HG03159 (cell line): ENCODE results near the gene PHTF2.

Experiments
- ATAC-seq: cut with Tn5 transposase; IDR thresholded peaks from one replicate; pipeline ENCODE4 v1.9.1; 2021; ENCODE audit warnings: mild to moderate bottlenecking, moderate library complexity; ENCODE audit not compliant: unreplicated experiment

Gene PHTF2

GRCh38 chr7:77918676-77919075, 120.1 kb downstream of the PHTF2 start:
- no peak for ATAC-seq

GRCh38 chr7:77923419-77923818, 124.8 kb downstream of the PHTF2 start:
- ATAC-seq = no peak

DNA sequence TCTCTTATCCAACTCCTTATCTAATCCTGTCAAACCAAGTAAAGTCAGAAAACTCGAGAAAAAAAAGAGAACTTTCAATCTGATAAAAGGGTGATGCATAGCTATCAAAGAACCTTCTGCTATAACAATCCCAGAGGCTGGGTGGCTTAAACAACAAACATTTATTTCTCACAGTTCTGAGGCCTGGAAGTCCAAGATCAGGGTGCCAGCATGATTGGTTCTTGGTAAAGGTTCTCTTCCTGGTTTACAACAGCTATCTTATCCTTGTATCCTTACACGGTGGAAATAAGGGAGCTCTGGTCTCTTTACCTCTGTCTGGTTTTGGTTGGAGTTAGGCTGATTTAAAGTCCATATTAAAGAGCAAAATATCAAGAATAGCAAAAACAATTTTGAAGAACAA, 131.9 kb downstream of the PHTF2 start:
- no peak for ATAC-seq

- no peak for ATAC-seq
Observed at GRCh38 chr7:77931841-77932240, 133.3 kb downstream of the PHTF2 start.

DNA sequence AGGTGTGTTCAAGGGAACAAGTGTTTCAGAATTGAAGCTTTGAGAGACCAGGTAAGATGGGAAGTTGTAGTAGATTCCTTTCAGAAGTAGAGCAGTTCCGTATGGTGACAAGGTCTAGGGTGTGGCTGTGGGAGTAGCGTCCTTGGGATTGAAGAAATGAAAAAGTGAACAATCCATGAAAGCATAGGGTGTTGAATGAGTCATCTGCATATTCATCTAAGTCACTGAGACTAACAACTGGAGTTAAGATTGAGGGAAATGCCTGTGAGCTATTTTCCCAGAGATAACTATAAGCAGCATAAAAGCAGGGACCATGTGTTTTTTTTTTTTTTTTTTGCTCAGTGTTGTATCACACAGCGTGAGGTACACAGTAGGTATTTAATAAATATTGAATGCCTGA, 134.8 kb downstream of the PHTF2 start:
- no peak for ATAC-seq

DNA sequence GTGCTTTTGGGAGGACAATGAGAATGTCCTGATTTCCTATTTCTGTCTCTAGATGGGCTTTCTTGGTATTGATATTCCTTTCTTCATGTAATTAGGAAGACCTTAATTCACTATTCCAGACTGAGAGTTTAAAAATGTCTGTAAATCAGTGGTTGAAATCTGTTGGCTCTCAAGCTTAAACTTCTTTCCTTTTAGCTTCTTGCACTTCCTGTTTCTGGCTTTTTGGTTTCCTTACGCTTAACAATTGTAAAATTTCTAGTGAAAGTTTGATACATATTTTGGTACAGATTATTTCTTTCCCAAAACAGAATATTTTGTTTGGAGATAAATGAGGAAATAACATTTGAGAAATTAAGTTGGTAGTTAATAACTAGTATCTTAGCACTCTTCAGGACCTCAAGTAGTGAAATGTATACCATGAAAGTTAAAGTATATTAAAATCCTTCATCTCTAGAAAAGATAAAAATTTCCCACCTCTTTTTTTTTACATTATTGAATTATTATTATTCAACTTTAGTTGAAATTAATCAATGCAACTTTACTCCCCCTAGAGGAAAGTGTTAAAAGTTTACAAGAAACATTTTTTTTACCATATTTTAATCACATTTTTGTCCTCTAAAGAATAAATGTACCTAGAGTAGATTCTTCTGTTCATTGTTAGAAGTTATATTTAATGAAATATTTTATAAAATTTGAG, 137.2 kb downstream of the PHTF2 start:
- ATAC-seq = no peak

DNA sequence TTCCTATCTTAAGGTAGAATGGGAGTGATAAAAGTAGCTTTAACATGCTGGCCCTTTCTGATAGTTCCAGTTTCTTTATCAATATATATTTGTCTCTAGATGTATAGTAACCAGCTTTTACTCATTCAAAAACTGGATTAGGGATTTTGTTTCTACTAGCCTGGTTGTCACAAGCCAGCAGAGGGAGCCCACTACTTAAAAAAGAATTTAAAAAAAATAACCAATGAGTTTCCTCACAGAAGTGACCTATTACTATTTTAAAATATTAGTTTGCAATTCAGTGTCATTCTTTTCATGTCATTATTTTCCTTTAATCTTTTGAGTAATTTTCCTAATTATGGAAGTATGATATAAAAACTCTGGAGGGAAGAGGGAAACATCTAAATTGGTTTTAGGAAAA, 142.1 kb downstream of the PHTF2 start:
- no peak for ATAC-seq

DNA sequence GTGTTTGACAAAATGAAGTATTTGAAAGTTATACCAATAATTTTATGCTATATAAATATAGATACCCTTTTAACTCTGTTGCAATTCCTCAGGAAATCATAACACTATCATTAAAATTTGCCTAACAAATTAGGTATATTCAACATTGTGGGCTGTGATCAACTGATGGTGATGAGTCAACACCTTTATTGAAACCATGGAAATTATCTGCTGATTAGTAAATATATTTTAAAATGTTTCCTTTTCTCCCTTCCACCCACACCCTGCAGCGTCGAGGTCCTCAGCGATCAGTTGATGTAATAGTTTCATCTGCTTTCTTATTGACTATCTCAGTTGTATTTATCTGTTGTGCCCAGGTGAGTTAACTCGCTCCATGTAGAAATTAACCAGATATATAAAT, 143.9 kb downstream of the PHTF2 start:
- ATAC-seq = no peak

DNA sequence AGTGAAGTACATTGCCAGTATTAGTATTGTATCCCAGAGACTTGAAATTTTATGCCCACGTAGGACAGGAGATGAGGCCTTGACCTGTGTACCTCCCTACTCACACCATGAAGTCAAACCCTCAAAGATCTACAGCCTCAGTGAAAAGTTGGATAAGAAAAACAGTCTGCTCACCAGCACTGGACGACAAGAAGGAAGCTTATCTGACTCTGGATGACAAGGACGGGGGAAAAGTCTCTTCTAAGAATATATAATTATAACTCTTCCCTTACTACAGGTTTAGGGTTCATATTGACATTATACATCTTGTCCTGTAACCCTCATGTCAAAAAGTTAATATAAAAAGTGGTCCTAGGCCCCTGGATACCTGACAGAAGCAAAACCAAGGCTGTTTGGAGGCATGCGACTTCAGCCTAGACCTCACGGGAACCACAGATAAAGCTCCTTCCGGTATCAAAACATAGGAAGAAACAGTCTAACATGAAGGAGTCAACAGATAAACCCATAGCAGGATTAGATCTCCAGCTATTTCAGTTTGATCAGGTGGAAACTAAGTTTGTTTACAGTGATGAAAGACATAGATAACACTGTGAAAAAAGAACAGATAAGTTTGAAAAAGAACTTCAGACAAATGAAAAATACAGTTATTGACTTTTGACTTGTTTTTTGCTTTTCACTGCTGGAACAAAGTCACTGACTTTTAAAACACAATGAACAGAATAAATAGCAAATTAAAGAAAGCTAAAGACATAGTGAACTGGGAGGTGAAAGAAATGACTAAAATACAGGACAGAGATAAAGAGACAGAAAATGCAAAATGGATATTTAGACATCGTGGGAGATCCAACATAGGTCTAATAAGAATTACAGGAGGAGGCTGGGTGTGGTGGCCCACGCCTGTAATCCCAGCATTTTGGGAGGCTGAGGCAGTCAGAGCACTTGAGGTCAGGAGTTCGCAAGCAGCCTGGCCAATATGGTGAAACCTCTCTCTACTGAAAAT, 145.9 kb downstream of the PHTF2 start:
- no peak for ATAC-seq

DNA sequence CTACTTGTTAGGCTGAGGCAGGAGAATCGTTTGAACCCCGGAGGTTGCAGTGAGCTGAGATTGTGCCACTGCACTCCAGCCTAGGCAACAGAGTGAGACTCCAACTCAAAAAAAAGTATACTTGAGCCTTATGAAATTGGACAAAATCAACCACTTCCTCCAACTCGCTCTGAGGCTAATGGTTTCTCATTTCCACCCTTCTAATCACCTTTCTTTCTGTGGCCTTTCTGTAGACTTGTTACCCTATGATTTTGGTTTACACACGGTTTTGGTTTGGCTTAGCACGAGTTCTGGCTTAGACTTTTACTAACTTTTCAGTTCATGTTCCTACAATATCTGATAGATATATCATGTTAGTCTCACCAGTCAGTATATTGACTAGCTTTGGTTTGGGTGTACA, 152.0 kb downstream of the PHTF2 start:
- no peak for ATAC-seq

DNA sequence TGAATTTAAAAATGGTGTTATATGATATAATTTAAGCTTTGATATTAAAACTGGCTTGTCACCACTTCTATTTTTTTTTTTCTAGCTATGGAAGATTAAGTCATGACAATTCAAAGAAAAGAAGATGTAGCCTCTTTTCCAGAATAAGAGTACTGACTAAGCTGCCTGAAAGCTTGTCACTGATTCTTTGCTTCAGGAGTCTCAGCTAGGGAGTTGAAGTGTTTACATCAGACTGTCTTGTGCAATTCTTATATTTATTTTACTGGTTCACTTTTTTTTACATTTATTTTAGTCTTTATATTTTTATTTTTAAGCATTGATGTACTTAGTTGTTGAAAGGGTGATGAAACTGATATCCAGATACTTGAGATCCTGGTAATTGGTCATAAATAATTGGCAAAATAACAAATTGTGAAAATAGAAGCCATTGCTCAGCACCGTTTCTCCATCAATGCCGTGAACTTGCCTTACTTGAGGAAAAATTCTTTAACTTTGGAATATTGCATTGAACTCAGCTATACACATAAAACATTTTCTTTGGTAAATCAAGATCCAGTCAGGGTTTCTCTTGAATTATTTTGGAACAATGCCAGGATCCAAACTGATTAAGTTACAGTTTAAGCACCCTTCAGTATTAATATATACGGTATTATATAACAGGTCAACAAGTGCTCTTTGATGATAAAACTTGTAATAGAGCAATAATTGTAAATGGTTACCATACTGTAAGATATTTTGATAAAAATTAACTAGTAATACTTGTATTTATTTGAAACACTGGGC, 156.4 kb downstream of the PHTF2 start:
- ATAC-seq = no peak

GRCh38 chr7:77958436-77958835, 159.9 kb downstream of the PHTF2 start:
- ATAC-seq = no peak

GRCh38 chr7:77959080-77959479, 160.5 kb downstream of the PHTF2 start:
- ATAC-seq = no peak

GRCh38 chr7:77960336-77960735, 161.8 kb downstream of the PHTF2 start:
- ATAC-seq = no peak

GRCh38 chr7:77967429-77967828, 168.9 kb downstream of the PHTF2 start:
- no peak for ATAC-seq

GRCh38 chr7:77971726-77972125, 173.2 kb downstream of the PHTF2 start:
- no peak for ATAC-seq

DNA sequence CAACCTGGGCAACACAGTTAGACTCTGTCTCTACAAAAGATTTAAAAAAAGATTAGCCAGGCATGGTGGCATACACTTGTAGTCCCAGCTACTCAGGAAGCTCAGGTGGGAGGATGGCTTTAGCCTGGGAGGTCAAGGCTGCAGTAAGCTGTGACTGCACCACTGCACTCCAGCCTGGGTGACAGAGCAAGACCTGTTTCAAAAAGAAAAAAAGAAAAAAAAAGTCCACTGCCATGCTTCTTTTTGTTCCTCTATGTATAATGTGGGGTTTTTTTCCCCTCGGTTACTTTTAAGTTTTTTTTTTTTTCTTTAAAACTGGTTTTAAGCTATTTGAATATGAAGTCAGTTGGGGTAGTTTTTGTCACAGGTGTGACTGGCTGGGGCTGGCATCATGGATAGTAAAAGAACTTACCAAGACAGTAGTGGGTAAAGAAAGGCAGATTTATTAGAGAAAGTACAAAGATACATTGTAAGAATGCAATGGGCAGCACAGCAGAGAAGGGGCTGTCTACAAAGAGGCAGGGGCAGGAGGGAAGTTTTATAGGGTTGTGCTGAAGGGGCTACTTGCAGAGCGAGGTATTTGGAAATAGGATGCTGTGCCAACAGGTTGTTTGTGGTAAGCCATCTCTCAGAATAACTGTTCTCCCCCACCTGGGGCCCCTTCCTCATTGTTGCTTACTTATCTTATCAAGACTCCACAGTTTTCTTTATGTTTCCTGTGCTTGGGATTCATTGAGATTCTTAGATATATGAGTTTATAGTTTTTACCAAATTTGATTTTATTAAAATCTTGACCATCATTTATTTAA, 177.3 kb downstream of the PHTF2 start:
- no peak for ATAC-seq

DNA sequence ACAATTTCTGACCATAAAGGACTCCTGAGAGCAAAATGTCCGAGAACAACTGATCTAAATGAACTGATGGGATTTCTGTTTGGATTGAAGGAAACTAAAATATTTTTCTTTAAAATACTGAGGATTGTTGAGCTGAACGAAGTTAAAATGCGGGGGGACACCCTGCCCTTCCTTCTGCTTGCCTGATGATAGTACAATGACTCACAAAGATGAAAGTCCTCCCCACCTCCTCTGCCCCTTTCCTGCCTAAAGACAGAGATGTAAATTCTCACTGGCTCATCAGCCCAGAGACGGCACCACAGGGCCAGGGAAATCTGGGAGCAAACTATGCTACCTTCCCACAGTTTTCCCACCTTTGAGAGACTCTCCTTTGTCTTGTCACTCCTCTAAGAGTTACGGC, 180.6 kb downstream of the PHTF2 start:
- no peak for ATAC-seq

- no peak for ATAC-seq
Observed at GRCh38 chr7:77980087-77980713, 181.6 kb downstream of the PHTF2 start.

- ATAC-seq = no peak
Observed at GRCh38 chr7:77982926-77983550, 184.5 kb downstream of the PHTF2 start.
